ENCODE results near the gene OR1F1.
"Not testable (repeated sequence)": the region's sequence is repeated elsewhere in the genome, so short reads cannot be mapped to it uniquely, and the experiment has no call there.

Gene OR1F1

GRCh38 chr16:3173892-3174617 is 13.9 kb upstream of the OR1F1 start:
- DNase-seq (ENCODE audit: low spot score), result no peak

GRCh38 chr16:3174618-3175148 is 13.3 kb upstream of the OR1F1 start:
- DNase-seq (ENCODE audit: low spot score), result no peak

- no peak for DNase-seq (ENCODE audit: low spot score)
Observed at GRCh38 chr16:3175157-3176093, 12.6 kb upstream of the OR1F1 start.

- no peak for DNase-seq (ENCODE audit: low spot score)
Observed at GRCh38 chr16:3179651-3180050, 8.4 kb upstream of the OR1F1 start.

- DNase-seq (ENCODE audit: low spot score), result no peak
Observed at GRCh38 chr16:3180445-3180878, 7.5 kb upstream of the OR1F1 start.

GRCh38 chr16:3182293-3182607 is 5.8 kb upstream of the OR1F1 start:
- not testable (repeated sequence) for DNase-seq (ENCODE audit: low spot score)

- DNase-seq (ENCODE audit: low spot score), result no peak
Observed at GRCh38 chr16:3182608-3183444, 5.2 kb upstream of the OR1F1 start.

- no peak for DNase-seq (ENCODE audit: low spot score)
Observed at GRCh38 chr16:3183445-3184139, 4.4 kb upstream of the OR1F1 start.

GRCh38 chr16:3186946-3187690 is 886 bp upstream of the OR1F1 start:
- no peak for DNase-seq (ENCODE audit: low spot score)

- DNase-seq (ENCODE audit: low spot score), result no peak
Observed at GRCh38 chr16:3188675-3188924, 596 bp downstream of the OR1F1 start.

GRCh38 chr16:3188925-3189825 is 1.2 kb downstream of the OR1F1 start:
- DNase-seq (ENCODE audit: low spot score), result no peak

GRCh38 chr16:3189869-3190268 is 1.9 kb downstream of the OR1F1 start:
- no peak for DNase-seq (ENCODE audit: low spot score)

GRCh38 chr16:3190949-3191353 is 2.9 kb downstream of the OR1F1 start:
- no peak for DNase-seq (ENCODE audit: low spot score)

- no peak for DNase-seq (ENCODE audit: low spot score)
Observed at GRCh38 chr16:3192476-3193019, 4.5 kb downstream of the OR1F1 start.

- DNase-seq (ENCODE audit: low spot score), result no peak
Observed at GRCh38 chr16:3193221-3194212, 5.5 kb downstream of the OR1F1 start.

- DNase-seq (ENCODE audit: low spot score), result no peak
Observed at GRCh38 chr16:3194792-3195191, 6.8 kb downstream of the OR1F1 start.

- DNase-seq (ENCODE audit: low spot score), result no peak
Observed at GRCh38 chr16:3195975-3196374, 8.0 kb downstream of the OR1F1 start.

- DNase-seq (ENCODE audit: low spot score), result not testable (repeated sequence)
Observed at GRCh38 chr16:3197694-3198333, 9.8 kb downstream of the OR1F1 start.

All from CD4-positive, alpha-beta T cell treated with Interleukin-15 for 4 hours (primary cell).